Thymus (tissue), 11 donors: Measurements from ENCODE around the gene AGBL5. TPM values are rescaled to one million over a fixed set of nuclear protein-coding genes. Genes with fewer than 3 reads are reported as not detected.

Source experiments
- DNase-seq, 9 donors: peaks; one replicate each; pipeline ENCODE4 v3.0.0-alpha.2; 2013; ENCODE audit warnings: low spot score in 9 of 9, low read depth in 6 of 9, missing footprints in 1 of 9
- H3K27ac ChIP-seq, 2 donors: one replicate each; pipeline ENCODE4 v1.5.1; 2013; ENCODE audit warnings: control low read depth in 1 of 2, low read depth in 1 of 2, low read length in 1 of 2, mild to moderate bottlenecking in 1 of 2, moderate library complexity in 1 of 2
- H3K27me3 ChIP-seq, 2 donors: one replicate each; pipeline ENCODE4 v1.5.1; 2013; ENCODE audit warnings: low read length in 1 of 2; ENCODE audit not compliant: control insufficient read depth in 2 of 2, insufficient read depth in 1 of 2
- H3K36me3 ChIP-seq, 2 donors: one replicate each; pipeline ENCODE4 v1.5.1; 2013; ENCODE audit warnings: low read length in 1 of 2, mild to moderate bottlenecking in 1 of 2, moderate library complexity in 1 of 2; ENCODE audit not compliant: control insufficient read depth in 2 of 2, insufficient read depth in 2 of 2
- H3K4me1 ChIP-seq, 2 donors: one replicate each; pipeline ENCODE4 v1.5.1; 2013; ENCODE audit warnings: low read length in 2 of 2; ENCODE audit not compliant: control insufficient read depth in 2 of 2, insufficient read depth in 2 of 2
- H3K4me3 ChIP-seq, 2 donors: one replicate each; pipeline ENCODE4 v1.5.1; 2013; ENCODE audit warnings: low read length in 2 of 2, control low read depth in 1 of 2, mild to moderate bottlenecking in 1 of 2
- H3K9me3 ChIP-seq, 2 donors: one replicate each; pipeline ENCODE4 v1.5.1; 2013; ENCODE audit warnings: low read length in 1 of 2, mild to moderate bottlenecking in 1 of 2; ENCODE audit not compliant: control insufficient read depth in 2 of 2, insufficient read depth in 1 of 2
- WGBS: extraction: QIAGEN DNeasy Blood & Tissue Kit; methylation state at CpG from one replicate; pipeline ENCODE4 v1.1.7; 2013; 5-methylcytosine and 5-hydroxymethylcytosine counted together
- polyA plus RNA-seq: library from polyadenylated mRNA; stranded (reverse); fragments of 200-250 nt; gene quantifications from one replicate; pipeline ENCODE4 v1.2.3, GENCODE V29; 2013
- total RNA-seq: library from RNA; stranded (reverse); fragments of 120-200 nt; gene quantifications from one replicate; pipeline ENCODE4 v1.2.4, GENCODE V29; 2013
- donor health status: healthy.

The AGBL5 gene
- total and polyA plus RNA-seq, 2 donors: 11.0 to 18.5 TPM

- Histone ChIP-seq H3K4me1 (peaks cover 19 to 23% of the 10 kb centered on the region in 2 donors), H3K4me3 (no peak overlapping the region), H3K9me3 (no peaks in the 10 kb centered on the region), H3K36me3 (no peaks in the 10 kb centered on the region), H3K27me3 (peaks cover 2 to 39% of the 10 kb centered on the region in 2 donors), H3K27ac (no peak overlapping the region)
- WGBS: 96% methylated on average over 14 of the region's 14 CpGs
- DNase-seq: no peak
These were observed 37.9 kb downstream of the AGBL5 start for GRCh38 chr2:27089111-27089954.

- H3K27me3 ChIP-seq: peaks cover 2 to 20% of the 10 kb centered on the region in 2 donors
- 89% methylated on average over 25 of the region's 25 CpGs for WGBS
- no peak for DNase-seq
These were observed 40.6 kb downstream of the AGBL5 start for GRCh38 chr2:27091746-27092695.

GRCh38 chr2:27092696-27093429 is 41.4 kb downstream of the AGBL5 start:
- no peaks in the 10 kb centered on the region for H3K9me3 ChIP-seq
- WGBS: 92% methylated on average over 10 of the region's 10 CpGs
- H3K27ac ChIP-seq: no peak overlapping the region
- H3K27me3 ChIP-seq: peaks cover 2 to 15% of the 10 kb centered on the region in 2 donors
- H3K36me3 ChIP-seq: no peaks in the 10 kb centered on the region
- no peak for DNase-seq
- H3K4me3 ChIP-seq: no peak overlapping the region
- H3K4me1 ChIP-seq: peaks cover 4 to 12% of the 10 kb centered on the region in 2 donors

More at GRCh38 chr2:27091746-27092695, 40.6 kb downstream of the AGBL5 start:
- Histone ChIP-seq H3K36me3 (no peaks in the 10 kb centered on the region), H3K27ac (no peak overlapping the region), H3K4me1 (peaks cover 9 to 20% of the 10 kb centered on the region in 2 donors), H3K9me3 (no peaks in the 10 kb centered on the region), H3K4me3 (no peak overlapping the region)

GRCh38 chr2:27093430-27094352 is 42.2 kb downstream of the AGBL5 start:
- DNase-seq: no peak
- Histone ChIP-seq H3K9me3 (no peaks in the 10 kb centered on the region), H3K36me3 (no peaks in the 10 kb centered on the region), H3K27ac (no peak overlapping the region), H3K27me3 (peaks cover 0 to 9% of the 10 kb centered on the region in 2 donors), H3K4me3 (no peak overlapping the region), H3K4me1 (peaks cover 4 to 11% of the 10 kb centered on the region in 2 donors)
- WGBS: 95% methylated on average over 6 of the region's 6 CpGs

GRCh38 chr2:27094353-27094984 is 43.0 kb downstream of the AGBL5 start:
- Histone ChIP-seq H3K27me3 (peaks cover 0 to 2% of the 10 kb centered on the region in 2 donors), H3K36me3 (no peaks in the 10 kb centered on the region), H3K27ac (no peak overlapping the region), H3K9me3 (no peaks in the 10 kb centered on the region), H3K4me1 (peaks cover 4 to 11% of the 10 kb centered on the region in 2 donors), H3K4me3 (no peak overlapping the region)
- 98% methylated on average over 24 of the region's 24 CpGs for WGBS
- DNase-seq: no peak

- H3K36me3 ChIP-seq: no peaks in the 10 kb centered on the region
- no peaks in the 10 kb centered on the region for H3K27me3 ChIP-seq
- H3K9me3 ChIP-seq: no peaks in the 10 kb centered on the region
- 96% methylated on average over 2 of the region's 2 CpGs for WGBS
- peaks cover 4 to 11% of the 10 kb centered on the region in 2 donors for H3K4me1 ChIP-seq
- DNase-seq: no peak
- H3K27ac ChIP-seq: no peak overlapping the region
- no peak overlapping the region for H3K4me3 ChIP-seq
These were observed 43.9 kb downstream of the AGBL5 start for GRCh38 chr2:27095427-27095744.

- H3K4me1 ChIP-seq: peaks cover 4 to 11% of the 10 kb centered on the region in 2 donors
- no peak overlapping the region for H3K27ac ChIP-seq
- H3K9me3 ChIP-seq: no peaks in the 10 kb centered on the region
- H3K36me3 ChIP-seq: no peaks in the 10 kb centered on the region
- 40% methylated on average over 18 of the region's 18 CpGs for WGBS
- no peaks in the 10 kb centered on the region for H3K27me3 ChIP-seq
- peak in 5 of 9 donors; percentile 38 to 79 (median 62) for DNase-seq
- peak overlapping the region; percentile 25 to 43 for H3K4me3 ChIP-seq
These were observed 44.5 kb downstream of the AGBL5 start for GRCh38 chr2:27095745-27096651.
